Stomach (tissue), 9 donors: ENCODE results near the gene MRPL55. TPM values are rescaled to one million over a fixed set of nuclear protein-coding genes. Genes with fewer than 3 reads are reported as not detected.
A peak's percentile ranks its signal among the peaks of the same experiment; 100 is the strongest.

Source experiments
- DNase-seq, 2 donors: peaks; one replicate each; pipeline versions ENCODE4 v3.0.0 to v3.0.0-alpha.2; 2013 to 2019
- H3K27ac ChIP-seq, 5 donors: fragments of 200-600 bp in 4 of 5; sonication (generic) in 4 of 5; one replicate each; pipeline ENCODE4 v1.5.1; 2013 to 2019; ENCODE audit warnings: mild to moderate bottlenecking in 1 of 5, moderate library complexity in 1 of 5
- H3K27me3 ChIP-seq, 3 donors: fragments of 200-600 bp; sonication (generic); one replicate each; pipeline ENCODE4 v1.5.1; 2017 to 2019; ENCODE audit warnings: mixed run types in 1 of 3
- H3K36me3 ChIP-seq, 4 donors: fragments of 200-600 bp; sonication (generic); 1 replicate in 3 of 4; 2 replicates in 1 of 4; pipeline ENCODE4 v1.5.1; 2016 to 2019
- H3K4me1 ChIP-seq, 4 donors: fragments of 200-600 bp; sonication (generic); one replicate each; pipeline ENCODE4 v1.5.1; 2016 to 2019
- H3K4me3 ChIP-seq, 4 donors: fragments of 200-600 bp; sonication (generic) in 3 of 4; one replicate each; pipeline ENCODE4 v1.5.1; 2016 to 2019; ENCODE audit warnings: mild to moderate bottlenecking in 1 of 4
- H3K9me3 ChIP-seq, 4 donors: fragments of 200-600 bp; sonication (generic); one replicate each; pipeline ENCODE4 v1.5.1; 2016 to 2019
- CTCF ChIP-seq, 7 experiments: fragments of 450-650 bp in 4 of 7; fragments of 200-600 bp in 3 of 7; sonication (generic) in 3 of 7; IDR thresholded peaks; one replicate each; pipeline ENCODE4 v1.5.1; 2016 to 2019; ENCODE audit warnings: antibody characterized with exemption in 7 of 7, control low read depth in 2 of 7, mild to moderate bottlenecking in 1 of 7
- EP300 ChIP-seq: sonication (generic); formaldehyde crosslinking; IDR thresholded peaks from one replicate; pipeline ENCODE4 v1.6.1; 2017; ENCODE audit warnings: antibody characterized with exemption
- POLR2A ChIP-seq, 4 donors: fragments of 450-650 bp; IDR thresholded peaks; one replicate each; pipeline ENCODE4 v1.6.1; 2016; ENCODE audit warnings: antibody characterized with exemption in 4 of 4, control low read depth in 2 of 4, mild to moderate bottlenecking in 1 of 4, moderate library complexity in 1 of 4
- POLR2AphosphoS5 ChIP-seq, 3 donors: sonication (generic); formaldehyde crosslinking; IDR thresholded peaks; one replicate each; pipeline ENCODE4 v1.6.1; 2016; ENCODE audit warnings: antibody characterized with exemption in 3 of 3
- WGBS, 5 donors: extraction: QIAGEN DNeasy Blood & Tissue Kit in 3 of 5; methylation state at CpG; one replicate each; pipeline versions ENCODE4 v1.1.5 to v1.1.7; 2013 to 2018; 5-methylcytosine and 5-hydroxymethylcytosine counted together
- intact Hi-C: fragments of 100-400 bp; cut with DNase I; formaldehyde crosslinking; loops from one replicate; pipeline ENCODE4 v1.15.1; 2023; ENCODE audit warnings: low total_unique reads
- polyA plus RNA-seq, 3 donors: library from polyadenylated mRNA; stranded (reverse); fragments of 200-250 nt; gene quantifications; one replicate each; pipeline ENCODE4 v1.2.3, GENCODE V29; 2013
- total RNA-seq, 5 donors: library from RNA; depleted of rRNA; stranded (reverse); fragments of >200 nt; gene quantifications; one replicate each; pipeline versions ENCODE4 v1.1.0 to v1.2.3, GENCODE V29; 2014 to 2016
- donor health status: healthy with polysubstance abuse.
- donor health status: Bipolar disorder and iron deficiency.
- donor health status: healthy.

Gene MRPL55
- total and polyA plus RNA-seq, 8 donors: 18.7 to 158 (median 100) TPM

GRCh38 chr1:228088586-228089498 lies 20.3 kb downstream of the MRPL55 start:
- H3K9me3 ChIP-seq: peaks cover 0 to under 1% (median 0%) of the 10 kb centered on the region in 4 donors
- TF ChIP-seq EP300: no peak
- no peak for TF ChIP-seq POLR2AphosphoS5 (IDR thresholded peaks at IDR 0.05)
- peaks cover 0 to 31% (median 14%) of the 10 kb centered on the region in 4 donors for H3K36me3 ChIP-seq
- WGBS, 5 donors: 51 to 59% (median 52%) methylated on average over 21 of the region's 21 CpGs
- no peaks in the 10 kb centered on the region for H3K27me3 ChIP-seq
- intact Hi-C loops: no loop called here
- peak overlapping the region in 3 of 4 donors; percentile 0 to 34 (median 5) for H3K4me3 ChIP-seq
- DNase-seq: peak in 1 of 2 donors; percentile 27
- peaks cover 86 to 98% (median 96%) of the 10 kb centered on the region in 4 donors for H3K4me1 ChIP-seq
- peak overlapping the region in 4 of 5 donors; percentile 38 to 98 (median 55) for H3K27ac ChIP-seq

- 29 to 42% (median 34%) methylated on average over 6 to 7 of the region's 7 CpGs for WGBS, 5 donors
- peak overlapping the region in 2 of 4 donors; percentile 9 to 36 for H3K4me3 ChIP-seq
- H3K27me3 ChIP-seq: no peaks in the 10 kb centered on the region
- intact Hi-C loops: no loop called here
- DNase-seq: no peak
- no peaks in the 10 kb centered on the region for H3K9me3 ChIP-seq
- H3K36me3 ChIP-seq: peaks cover 0 to 27% (median 14%) of the 10 kb centered on the region in 4 donors
- peaks cover 84 to 91% (median 90%) of the 10 kb centered on the region in 4 donors for H3K4me1 ChIP-seq
- TF ChIP-seq POLR2A (IDR thresholded peaks at IDR 0.05): no peak
- peak in 1 of 3 donors; percentile 44 for TF ChIP-seq POLR2AphosphoS5 (IDR thresholded peaks at IDR 0.05)
- TF ChIP-seq EP300: no peak
- peak overlapping the region in 4 of 5 donors; percentile 38 to 98 (median 55) for H3K27ac ChIP-seq
Observed at GRCh38 chr1:228087771-228088251, 21.3 kb downstream of the MRPL55 start.

- peak overlapping the region; percentile 37 to 100 (median 99) for H3K27ac ChIP-seq
- H3K36me3 ChIP-seq: peaks cover 0 to 17% (median 9%) of the 10 kb centered on the region in 4 donors
- H3K4me3 ChIP-seq: peak overlapping the region; percentile 64 to 99 (median 95)
- 23 to 30% (median 26%) methylated on average over 6 of the region's 6 CpGs for WGBS, 5 donors
- no peak for DNase-seq
- H3K9me3 ChIP-seq: no peaks in the 10 kb centered on the region
- H3K4me1 ChIP-seq: peaks cover 71 to 84% (median 80%) of the 10 kb centered on the region in 4 donors
- TF ChIP-seq POLR2AphosphoS5 (IDR thresholded peaks at IDR 0.05): peak in 1 of 3 donors; percentile 6
- no peak for TF ChIP-seq POLR2A (IDR thresholded peaks at IDR 0.05)
- H3K27me3 ChIP-seq: no peaks in the 10 kb centered on the region
- intact Hi-C loops: no loop called here
Observed at GRCh38 chr1:228085287-228085951, 23.7 kb downstream of the MRPL55 start.

GRCh38 chr1:228084797-228085196 lies 24.3 kb downstream of the MRPL55 start:
- DNase-seq: no peak
- peaks cover 0 to 11% (median 9%) of the 10 kb centered on the region in 4 donors for H3K36me3 ChIP-seq
- 34 to 53% (median 39%) methylated on average over 5 of the region's 5 CpGs for WGBS, 5 donors
- H3K27me3 ChIP-seq: no peaks in the 10 kb centered on the region
- peak overlapping the region; percentile 64 to 99 (median 95) for H3K4me3 ChIP-seq
- H3K9me3 ChIP-seq: no peaks in the 10 kb centered on the region
- intact Hi-C loops: no loop called here
- peak overlapping the region; percentile 26 to 100 (median 99) for H3K27ac ChIP-seq
- H3K4me1 ChIP-seq: peaks cover 65 to 78% (median 75%) of the 10 kb centered on the region in 4 donors
- TF ChIP-seq CTCF (IDR thresholded peaks at IDR 0.05): no peak
- TF ChIP-seq POLR2A (IDR thresholded peaks at IDR 0.05): no peak
- TF ChIP-seq EP300: no peak

GRCh38 chr1:228084325-228084724 lies 24.8 kb downstream of the MRPL55 start:
- 2 to 6% (median 5%) methylated on average over 3 of the region's 3 CpGs for WGBS, 5 donors
- peaks cover 0 to 10% (median 9%) of the 10 kb centered on the region in 4 donors for H3K36me3 ChIP-seq
- H3K9me3 ChIP-seq: no peaks in the 10 kb centered on the region
- TF ChIP-seq POLR2AphosphoS5 (IDR thresholded peaks at IDR 0.05) (peak in 2 of 3 donors; percentile 25 to 69), CTCF (IDR thresholded peaks at IDR 0.05) (no peak), POLR2A (IDR thresholded peaks at IDR 0.05) (no peak), EP300 (no peak)
- H3K4me1 ChIP-seq: peaks cover 60 to 74% (median 70%) of the 10 kb centered on the region in 4 donors
- no peak for DNase-seq
- peak overlapping the region; percentile 64 to 99 (median 95) for H3K4me3 ChIP-seq
- intact Hi-C loops: no loop called here
- H3K27ac ChIP-seq: peak overlapping the region in 4 of 5 donors; percentile 98 to 100 (median 100)
- no peaks in the 10 kb centered on the region for H3K27me3 ChIP-seq
